GM10847 (cell line): Measurements from ENCODE around the gene DDX10.

Experiments used
- POLR2A ChIP-seq: IDR thresholded peaks from 2 replicates; pipeline ENCODE4 v1.6.1; 2011; ENCODE audit not compliant: insufficient read length; ENCODE audit errors: extremely low read depth

DDX10 gene

DNA sequence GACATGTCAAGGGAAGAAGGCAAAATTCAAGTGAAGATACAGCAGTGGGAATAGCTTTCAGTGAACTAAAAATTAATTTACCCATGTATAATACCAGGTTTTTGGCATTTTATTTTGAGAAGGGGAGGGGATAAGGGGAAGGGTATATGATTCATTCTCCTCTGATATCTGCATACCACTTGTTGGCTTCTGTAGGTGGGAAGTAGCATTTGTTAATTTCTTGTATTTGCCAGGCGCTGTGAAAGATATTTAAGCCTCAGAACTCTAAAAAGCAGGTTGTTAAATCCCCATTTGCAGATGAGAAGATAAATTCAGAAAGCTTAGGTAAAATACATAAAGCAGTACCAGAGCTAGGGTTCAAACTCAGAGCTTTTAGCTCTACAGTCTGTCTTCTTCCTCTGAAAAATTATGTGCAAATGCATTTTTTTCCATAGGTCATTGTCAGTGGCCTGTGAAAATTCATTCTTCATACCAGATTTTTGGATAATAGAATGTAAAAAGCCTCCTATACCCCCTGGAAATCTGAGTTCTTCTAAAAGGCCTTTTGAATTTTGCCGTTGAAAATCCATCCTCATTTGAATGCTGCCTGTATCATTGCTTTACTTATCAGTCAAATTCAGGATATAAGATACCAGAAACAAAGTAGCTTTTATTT, 221.3 kb downstream of the DDX10 start:
- TF ChIP-seq POLR2A = no peak

- TF ChIP-seq POLR2A = no peak
Measured at GRCh38 chr11:108886660-108887009, 221.8 kb downstream of the DDX10 start.

- no peak for TF ChIP-seq POLR2A
Measured at GRCh38 chr11:108887436-108888238, 222.8 kb downstream of the DDX10 start.

GRCh38 chr11:108890482-108891105, 225.7 kb downstream of the DDX10 start:
- no peak for TF ChIP-seq POLR2A

GRCh38 chr11:108891143-108891542, 226.3 kb downstream of the DDX10 start:
- no peak for TF ChIP-seq POLR2A

GRCh38 chr11:108891909-108892511, 227.1 kb downstream of the DDX10 start:
- TF ChIP-seq POLR2A = no peak

- no peak for TF ChIP-seq POLR2A
Measured at GRCh38 chr11:108895579-108896480, 231.0 kb downstream of the DDX10 start.

- TF ChIP-seq POLR2A = no peak
Measured at GRCh38 chr11:108897071-108897481, 232.2 kb downstream of the DDX10 start.

GRCh38 chr11:108897916-108898315, 233.0 kb downstream of the DDX10 start:
- TF ChIP-seq POLR2A = no peak

DNA sequence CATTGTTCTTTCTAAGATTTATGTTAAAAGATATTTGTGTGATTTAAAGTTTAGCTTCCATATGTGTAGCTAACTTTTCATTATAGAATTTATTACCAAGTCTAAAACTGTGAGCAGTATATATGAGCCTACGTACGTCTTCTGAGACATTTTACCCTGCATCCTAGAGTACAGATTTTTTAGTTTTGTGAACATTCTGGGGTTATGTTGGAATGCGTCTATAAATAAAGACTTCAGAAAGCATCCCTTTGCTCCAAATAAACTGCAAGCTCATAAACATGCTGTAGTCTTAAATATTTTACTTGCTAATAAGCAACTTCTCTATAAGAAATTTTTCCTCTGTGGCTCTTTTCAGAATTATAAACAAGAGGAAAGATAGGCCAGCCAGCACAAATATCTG, 236.5 kb downstream of the DDX10 start:
- TF ChIP-seq POLR2A = no peak

- no peak for TF ChIP-seq POLR2A
Measured at GRCh38 chr11:108902027-108902469, 237.2 kb downstream of the DDX10 start.

GRCh38 chr11:108904480-108904879, 239.6 kb downstream of the DDX10 start:
- no peak for TF ChIP-seq POLR2A

- no peak for TF ChIP-seq POLR2A
Measured at GRCh38 chr11:108906329-108906728, 241.5 kb downstream of the DDX10 start.

GRCh38 chr11:108906826-108907225, 242.0 kb downstream of the DDX10 start:
- TF ChIP-seq POLR2A = no peak

GRCh38 chr11:108909041-108909440, 244.2 kb downstream of the DDX10 start:
- TF ChIP-seq POLR2A = no peak

- TF ChIP-seq POLR2A = no peak
Measured at GRCh38 chr11:108909921-108910320, 245.1 kb downstream of the DDX10 start.
